GM21717 (cell line): ENCODE measurements around the gene TPM2.
A peak's percentile ranks its signal among the peaks of the same experiment; 100 is the strongest.

ENCODE experiments used
- ATAC-seq: cut with Tn5 transposase; IDR thresholded peaks from one replicate; pipeline ENCODE4 v1.9.1; 2021; ENCODE audit warnings: mild to moderate bottlenecking, moderate library complexity; ENCODE audit not compliant: unreplicated experiment

Gene TPM2

DNA sequence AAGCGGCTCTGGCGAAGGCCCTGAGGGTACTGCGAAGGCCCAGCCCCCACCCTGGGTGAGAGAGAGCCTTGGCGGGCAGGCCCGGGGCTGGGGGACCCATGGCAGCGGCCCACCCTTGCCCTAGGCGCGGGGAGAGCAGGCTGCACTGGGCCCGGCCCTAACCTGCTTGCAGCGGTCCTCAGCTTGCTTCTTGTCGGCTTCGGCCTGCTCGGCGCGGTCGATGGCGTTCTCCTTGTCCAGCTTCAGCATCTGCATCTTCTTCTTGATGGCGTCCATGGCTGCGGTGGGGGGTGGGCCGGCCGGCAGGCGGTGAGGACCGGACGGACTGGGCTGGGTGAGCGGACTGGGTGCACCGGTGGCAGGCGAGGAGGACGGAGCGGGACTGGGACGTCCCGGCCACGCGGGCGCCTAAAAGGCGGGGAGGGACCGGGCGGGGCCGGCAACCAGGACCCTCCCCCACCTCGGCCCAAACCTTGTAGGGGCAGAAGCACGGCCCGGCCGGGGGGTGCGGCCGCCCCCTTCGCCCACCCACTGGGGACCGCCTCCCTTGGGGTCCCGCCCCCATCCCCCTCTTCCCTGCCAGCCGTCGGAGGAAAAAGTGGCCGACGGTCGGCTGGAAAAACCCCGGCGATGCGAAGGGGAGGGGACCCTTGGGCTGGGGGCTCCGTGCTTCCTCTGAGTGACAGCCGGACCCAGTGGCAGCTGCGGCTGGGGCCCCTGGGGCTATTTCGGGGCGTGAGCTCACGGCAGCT, at the start of gene TPM2:
TSS of gene TPM2 (minus strand) at position 384 of the 752 bp plus-strand sequence. CDS start at position 276, 108 bp downstream.
- ATAC-seq: no peak

DNA sequence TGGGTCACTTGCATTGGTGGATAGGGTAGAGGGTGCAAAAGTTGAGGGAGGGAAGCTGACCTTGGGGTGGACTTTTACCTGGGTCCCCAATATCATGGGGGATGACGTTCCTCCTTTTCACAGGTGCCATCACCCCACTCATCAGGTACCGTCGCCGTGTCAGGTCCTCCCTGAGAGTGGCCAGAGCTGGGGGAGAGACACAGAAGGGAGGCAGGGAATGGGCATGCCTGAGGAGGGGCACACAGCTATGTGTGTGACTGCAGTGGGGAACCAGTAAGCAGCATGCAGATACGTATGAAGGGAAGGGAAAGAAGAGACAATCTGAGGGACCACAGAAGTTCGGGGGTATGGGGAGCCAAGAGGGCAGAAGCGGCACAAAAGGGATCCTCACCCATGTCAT, 49.2 kb upstream of the TPM2 start:
- ATAC-seq: no peak

DNA sequence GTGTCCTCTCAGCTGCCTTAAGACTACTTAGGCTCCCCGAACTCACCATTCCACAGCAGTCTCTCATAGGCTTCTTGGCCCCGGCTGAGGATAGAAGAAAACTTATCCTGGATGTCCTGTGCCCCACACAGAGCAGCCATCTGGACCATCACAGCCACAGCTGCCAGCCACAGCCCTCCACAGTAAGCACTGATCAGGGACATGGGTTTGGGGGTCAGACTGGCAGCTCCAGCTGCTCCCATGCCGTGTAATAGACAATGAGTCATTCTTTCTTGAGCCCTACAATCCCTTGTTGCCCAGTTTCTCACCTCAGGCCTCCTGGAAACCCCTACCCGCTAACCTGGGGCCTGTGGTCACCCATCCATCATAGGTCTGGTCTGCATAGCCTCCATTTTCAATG, 48.5 kb upstream of the TPM2 start:
- ATAC-seq: no peak

DNA sequence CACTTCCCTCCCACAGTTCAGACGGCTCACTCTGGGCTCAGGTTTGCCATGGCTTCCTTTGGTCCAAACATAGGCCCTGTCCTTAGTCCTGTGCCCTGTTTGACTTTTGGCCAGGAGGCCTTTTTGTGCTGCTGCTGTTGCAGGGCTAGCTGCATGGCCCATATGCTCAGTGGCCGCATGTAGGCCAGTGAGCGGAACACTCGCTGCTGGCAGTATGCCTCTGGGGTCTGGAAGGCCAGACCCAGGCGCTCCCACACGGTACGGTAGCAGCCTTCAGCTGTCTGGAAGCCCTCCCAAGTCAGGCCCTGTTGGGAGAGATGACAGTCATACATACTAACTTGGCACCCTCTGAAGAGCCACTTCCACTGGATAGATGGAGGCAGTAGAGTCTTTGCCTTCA, 47.4 kb upstream of the TPM2 start:
- no peak for ATAC-seq

DNA sequence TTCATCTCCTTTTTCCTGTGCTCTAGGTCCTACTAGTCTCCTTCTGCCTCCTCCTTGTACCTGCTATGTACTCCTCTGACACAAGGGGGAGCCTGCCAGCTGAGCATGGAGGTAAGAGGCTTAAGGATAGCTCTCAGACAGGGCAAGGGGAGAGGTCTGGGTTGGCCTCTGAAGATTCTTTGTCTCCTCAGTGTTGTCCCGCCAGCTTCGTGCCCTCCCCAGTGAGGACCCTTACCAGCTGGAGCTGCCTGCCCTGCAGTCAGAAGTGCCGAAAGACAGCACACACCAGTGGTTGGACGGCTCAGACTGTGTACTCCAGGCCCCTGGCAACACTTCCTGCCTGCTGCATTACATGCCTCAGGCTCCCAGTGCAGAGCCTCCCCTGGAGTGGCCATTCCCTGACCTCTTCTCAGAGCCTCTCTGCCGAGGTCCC, 46.5 kb upstream of the TPM2 start:
- no peak for ATAC-seq

DNA sequence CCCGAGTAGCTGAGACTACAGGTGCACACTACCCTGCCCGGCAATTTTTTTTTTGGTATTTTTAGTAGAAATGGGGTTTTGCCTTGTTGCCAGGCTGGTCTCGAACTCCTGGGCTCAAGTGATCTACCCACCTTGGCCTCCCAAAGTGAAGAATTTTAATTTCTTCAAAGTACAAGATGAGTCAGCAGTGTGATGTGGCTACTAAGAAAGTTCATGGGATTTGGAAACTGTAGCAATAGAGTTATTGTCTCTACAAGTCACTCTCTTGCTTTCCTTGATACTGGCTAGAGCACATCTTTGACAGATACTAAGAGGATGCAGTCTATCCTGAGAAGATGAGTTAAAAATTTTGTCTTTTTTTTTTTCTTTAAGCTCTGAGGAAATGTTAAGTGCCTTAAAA, 44.4 kb upstream of the TPM2 start:
- ATAC-seq: no peak

DNA sequence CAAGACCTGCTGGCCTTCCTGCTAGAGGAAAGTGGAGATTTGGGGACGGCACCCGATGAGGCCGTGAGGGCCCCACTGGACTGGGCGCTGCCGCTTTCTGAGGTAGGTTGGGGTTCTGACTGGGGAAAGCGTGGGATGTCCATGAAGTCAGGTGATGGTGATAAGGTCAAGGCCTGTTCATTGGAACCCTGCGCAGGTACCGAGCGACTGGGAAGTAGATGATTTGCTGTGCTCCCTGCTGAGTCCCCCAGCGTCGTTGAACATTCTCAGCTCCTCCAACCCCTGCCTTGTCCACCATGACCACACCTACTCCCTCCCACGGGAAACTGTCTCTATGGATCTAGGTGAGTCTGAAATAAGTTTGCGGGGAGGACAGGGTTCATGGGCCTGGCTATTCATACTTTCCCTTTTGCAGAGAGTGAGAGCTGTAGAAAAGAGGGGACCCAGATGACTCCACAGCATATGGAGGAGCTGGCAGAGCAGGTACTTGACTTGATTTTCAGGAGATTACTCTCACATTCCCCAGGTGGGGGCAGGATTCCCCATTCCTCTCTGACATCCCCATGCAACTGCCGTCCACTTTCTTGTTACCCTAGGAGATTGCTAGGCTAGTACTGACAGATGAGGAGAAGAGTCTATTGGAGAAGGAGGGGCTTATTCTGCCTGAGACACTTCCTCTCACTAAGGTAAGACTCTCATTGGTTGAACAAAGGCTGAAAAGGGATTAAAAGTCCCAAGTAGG, 43.2 kb upstream of the TPM2 start:
- ATAC-seq: peak; percentile 4

DNA sequence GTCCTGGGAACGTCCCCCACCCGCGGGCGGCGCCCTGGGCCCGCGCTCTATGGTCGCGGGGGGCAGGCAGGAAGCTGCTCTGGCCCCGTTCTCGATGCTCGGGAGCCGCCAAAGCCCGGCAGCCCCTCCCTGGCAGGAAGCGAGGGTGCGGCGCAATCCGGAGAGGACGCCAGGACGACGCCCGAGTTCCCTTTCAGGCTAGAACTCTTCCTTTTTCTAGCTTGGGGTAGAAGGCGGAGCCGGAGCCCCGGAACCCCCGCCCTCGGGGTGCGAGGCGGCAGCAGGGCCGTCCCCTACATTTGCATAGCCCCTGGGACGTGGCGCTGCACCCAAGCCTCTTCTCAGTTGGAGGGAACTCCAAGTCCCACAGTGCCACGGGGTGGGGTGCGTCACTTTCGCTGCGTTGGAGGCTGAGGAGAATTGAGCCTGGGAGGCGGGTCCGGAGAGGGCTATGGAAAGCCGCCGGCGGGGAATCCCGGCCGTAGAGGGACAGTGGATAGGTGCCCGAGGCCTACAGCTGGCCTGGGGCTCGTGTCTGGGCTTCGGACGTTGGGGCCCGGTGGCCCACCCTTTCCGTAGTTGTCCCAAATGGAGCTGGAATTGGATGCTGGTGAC, 42.6 kb upstream of the TPM2 start, which contains the start of the genes CREB3 and TLN1:
TSS of gene CREB3 (plus strand) at position 482 of the 615 bp plus-strand sequence. CDS start at position 589, 107 bp downstream.
TSS of gene TLN1 (minus strand) at position 11 of the 615 bp plus-strand sequence. CDS start 6,501 bp downstream, outside the sequence.
- ATAC-seq: peak; percentile 77

DNA sequence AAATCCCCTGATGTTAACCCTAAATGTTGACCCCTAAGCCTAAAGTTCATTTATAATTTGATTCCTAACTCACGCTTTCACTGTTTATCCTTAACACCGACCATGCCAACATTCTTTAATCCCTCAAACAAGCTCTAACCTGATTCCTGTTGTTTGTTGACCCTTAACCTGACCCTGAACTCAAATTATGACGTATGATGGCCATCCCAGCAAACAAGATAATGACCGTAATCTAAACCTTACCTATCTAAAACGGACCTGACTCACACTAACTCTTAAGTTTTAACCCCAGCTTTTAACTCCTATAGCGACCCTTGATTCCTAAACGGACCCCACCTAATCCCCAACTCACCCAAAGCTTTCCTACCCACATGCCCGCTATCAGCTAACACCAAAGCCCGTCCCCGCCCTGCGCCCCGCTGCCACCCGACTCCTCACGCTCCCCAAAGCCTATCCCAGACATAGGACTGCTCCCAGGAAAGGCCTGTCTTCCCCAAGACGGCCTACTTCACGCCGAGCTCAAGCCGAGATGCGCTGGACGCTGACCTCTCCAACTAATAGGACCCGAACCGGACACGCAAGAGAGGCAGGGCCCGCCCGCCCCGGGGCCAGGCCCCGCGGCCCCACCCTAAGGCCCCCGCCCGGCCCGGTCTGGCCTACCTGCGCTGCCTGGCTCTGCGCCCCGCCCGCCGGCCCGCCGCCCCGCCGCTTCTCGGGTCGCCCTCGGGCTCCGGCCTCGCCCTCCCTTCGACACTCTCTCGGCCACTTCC, 41.9 kb upstream of the TPM2 start:
- peak; percentile 5 for ATAC-seq

DNA sequence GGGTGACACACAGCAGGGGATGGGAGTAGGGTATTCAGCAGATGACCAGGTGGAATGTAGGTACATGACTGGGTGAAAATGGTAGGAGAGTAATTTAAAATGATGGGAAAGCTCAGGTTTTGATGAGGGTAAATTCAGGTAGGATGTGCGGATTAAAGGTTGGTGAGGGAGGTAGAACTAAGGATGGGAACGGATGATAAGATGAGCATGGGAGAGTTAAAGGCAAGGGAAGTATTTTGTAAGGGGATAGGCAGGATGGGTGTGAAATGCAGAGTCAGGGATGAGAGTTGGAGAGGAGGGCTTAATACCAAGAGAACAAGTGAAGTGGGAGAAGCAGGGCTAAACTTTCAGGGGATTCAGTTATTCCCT, 40.7 kb upstream of the TPM2 start:
- ATAC-seq: no peak

DNA sequence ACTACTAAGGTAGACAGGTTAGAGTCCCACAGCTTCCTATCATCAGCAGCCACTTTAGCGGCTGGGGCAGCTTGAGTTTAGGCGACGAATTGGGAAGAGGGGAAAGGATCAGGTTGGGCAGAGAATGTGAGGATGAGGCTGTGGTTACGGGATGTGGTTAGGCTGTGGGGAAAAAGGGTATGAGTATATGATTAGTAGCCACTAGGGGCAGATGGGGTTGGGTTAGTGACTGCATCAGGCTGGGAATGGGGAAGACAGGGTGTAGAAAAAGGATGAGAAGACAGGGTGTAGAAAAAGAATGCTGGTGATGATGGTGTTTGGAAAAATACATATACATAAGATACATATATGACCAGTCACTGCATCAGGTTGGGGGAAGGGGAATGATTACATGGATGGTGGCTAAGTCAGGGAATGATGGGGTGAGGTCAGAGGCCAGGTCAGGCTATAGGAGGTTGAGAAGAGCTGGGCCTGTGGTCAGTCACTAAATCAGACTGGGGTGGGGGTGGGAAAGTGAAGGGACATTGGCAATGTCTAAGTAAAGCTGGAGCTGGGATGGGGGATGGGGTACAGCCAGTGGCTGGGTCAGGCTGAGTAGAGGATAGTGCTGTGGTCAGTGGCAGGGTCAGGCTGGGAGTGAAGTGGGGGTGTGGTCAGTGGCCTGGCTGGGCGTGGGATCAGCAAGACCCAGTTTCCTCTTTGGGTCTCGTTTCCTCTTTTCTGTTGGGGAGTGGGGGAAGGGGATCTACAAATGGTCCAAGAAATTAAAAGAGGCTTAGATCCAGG, 40.2 kb upstream of the TPM2 start:
- ATAC-seq: no peak

DNA sequence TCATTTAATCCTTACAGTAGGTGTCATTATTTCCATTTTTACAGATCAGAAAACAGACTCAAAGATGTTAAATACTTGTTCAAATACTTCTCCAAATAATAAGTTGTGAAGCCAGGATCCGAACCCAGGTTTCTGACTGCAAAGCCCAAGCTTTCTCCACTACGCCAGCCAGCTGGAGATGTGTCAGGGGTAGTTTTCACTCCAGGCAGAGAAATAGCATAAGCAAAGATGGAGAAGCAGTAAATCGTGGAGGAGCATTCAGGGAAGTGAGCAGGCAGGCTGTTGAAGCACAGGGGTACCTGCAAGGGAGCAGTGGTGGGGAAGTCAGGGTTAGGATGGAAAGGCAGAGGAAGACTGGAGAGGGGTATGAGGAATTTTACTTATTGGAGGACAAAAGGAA, 39.4 kb upstream of the TPM2 start:
- ATAC-seq: no peak

DNA sequence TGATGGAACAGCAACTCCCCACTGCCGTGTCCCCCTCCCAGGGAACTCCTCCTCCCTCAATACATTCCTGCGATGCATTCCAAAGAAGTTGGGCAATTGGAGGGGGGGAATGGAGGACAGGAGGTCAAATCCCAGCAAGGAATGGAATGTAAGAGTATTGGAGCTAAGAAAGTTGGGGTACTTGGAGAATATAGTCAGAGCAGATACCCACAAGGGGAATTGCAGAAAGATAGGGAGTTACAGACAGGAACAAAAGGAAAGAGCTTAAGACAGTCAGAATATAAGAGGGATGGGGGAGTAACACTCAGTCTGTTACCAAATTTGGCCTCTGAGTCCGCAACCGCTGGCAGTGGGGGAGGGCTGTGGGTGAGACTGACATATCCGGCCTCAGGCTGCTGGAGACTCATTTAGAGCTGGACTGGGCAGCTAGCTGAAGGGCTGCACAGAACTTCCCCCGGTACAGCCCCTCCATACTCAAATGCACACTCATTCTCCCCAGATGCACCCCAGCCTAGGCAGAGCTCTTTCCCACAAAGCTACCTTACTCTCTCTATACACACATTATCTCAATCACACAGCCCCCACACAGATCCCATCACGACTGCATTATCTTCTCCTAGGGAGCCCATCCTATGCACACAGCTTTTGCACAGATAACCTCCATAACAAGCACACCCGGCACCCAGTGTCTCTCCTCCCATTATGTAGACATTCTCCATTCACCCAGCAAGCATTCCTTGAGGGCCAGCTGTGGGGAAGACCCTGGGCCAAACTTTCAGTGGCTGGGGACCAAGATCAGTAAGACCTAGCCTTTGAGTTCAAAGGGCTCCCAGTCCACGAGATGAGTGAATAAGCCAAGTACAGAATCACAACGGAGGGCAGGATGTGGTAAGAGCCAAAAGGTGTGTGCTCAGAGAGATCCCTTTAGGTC, 38.6 kb upstream of the TPM2 start:
- no peak for ATAC-seq

DNA sequence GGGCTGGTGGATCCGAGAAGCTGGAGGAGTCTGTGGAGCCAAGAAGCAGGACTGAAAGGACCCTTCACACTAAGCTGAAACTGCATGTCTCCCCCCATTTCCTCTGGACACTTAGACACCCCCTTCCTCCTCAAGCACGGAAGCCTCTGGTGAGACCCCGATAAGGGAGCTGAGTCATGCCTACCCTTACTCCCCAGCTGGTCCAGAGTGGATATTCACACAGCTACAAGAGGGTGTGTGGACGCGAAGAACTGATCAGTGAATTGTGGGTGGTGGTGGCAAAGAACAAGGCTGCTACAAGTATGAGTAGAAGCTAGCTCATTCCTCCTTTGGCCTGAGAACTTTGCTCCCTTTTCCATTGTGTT, 37.9 kb upstream of the TPM2 start:
- ATAC-seq: no peak

DNA sequence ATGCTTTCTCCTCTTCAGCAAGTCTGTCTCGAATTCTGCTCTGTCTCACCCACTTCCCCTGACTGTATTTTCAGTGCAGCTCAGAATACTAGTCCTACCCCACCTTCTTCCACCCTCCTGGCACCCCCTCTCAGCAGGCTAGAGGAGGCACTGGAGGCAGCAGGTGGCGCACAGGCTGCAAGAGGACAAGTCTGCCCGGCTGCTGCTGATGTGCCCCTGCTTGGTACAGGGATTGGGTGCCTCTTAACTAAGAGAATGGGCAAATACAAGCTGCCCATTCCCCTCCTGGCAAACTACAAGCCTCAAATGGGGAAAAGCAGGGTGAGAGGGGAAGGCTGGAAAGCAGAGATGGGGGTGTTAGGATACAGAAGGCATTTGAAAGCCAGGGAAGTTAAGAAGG, 37.2 kb upstream of the TPM2 start:
- ATAC-seq: no peak

DNA sequence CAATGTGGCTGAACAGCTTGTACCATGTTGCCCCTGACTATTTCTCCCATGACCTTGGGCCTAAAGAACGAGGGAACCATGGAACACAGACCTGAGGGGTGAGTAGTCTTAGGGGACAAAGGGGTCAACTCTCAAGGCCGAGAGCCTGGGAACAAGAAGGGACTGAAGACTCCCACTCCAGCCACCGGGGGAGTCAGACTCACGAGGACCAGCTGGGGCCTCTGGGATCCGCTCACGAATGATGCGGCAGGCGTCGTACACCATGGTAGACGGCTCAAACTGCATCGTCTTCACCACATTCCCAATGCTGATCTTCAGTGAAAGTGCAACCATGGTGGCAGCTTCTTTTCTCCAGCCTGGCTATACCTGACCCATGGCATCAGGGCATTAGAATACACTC, 35.6 kb upstream of the TPM2 start:
- ATAC-seq: no peak

DNA sequence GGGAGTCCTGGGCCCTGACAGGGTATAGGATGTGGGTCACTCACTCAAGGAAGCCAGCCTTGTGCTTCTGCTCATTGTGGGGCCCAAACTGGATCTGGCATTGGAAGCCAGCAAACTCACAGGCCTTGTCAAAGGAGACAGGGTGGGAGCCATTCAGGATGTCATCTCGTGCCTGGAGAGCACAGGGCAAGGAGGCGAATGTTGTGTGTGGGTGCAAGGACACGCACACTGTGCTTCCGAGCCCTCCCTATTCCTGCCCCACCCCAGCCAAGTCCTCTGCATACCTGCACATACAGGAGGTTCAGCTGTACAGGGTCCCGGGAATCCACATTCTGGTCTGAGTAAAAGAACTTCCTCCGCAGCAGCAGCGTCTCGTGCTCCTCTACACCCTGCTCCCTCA, 34.2 kb upstream of the TPM2 start:
- no peak for ATAC-seq

DNA sequence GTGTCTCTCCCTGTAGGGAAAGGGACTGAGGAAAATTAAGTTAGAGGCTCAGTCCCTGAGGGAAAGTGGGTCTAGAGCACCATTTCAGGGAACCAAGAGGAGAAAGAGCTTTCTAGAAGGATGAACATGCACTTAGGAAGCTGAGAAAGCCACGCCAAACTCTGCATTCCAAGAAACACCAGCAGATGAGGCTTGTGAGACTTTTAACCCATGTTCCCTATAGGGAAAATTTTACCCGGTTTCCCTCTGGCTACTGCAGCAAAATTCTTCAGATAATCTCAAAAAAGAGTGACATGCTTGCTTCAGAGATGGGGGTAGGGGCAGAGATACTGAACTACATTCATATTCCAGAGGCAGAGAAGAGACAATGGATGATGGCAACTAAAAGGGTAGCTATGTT, 33.7 kb upstream of the TPM2 start:
- ATAC-seq: no peak

DNA sequence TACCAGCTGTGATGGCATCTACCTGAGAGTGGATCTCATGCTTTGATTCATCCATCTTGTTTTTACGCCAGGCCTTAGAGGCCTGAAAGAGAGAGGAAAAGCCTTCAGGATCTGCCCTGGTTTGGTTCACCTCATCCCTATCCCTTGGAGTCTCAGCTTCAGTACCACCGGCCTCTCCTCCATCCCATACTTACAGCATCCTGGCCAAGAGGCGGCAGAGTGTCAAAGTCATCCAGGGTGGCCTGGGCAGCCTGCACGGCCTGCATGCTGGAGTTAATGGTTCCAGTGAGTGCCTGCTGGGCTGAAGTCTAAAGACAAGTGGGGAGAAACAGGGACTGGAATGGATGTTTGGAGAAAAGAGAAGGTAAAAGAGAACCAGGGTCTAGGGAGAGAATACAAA, 29.8 kb upstream of the TPM2 start:
- no peak for ATAC-seq
